Kidney capillary endothelial cell (primary cell): Measurements from ENCODE around the gene SUN2.
A peak's percentile ranks its signal among the peaks of the same experiment; 100 is the strongest.

Experiments used
- DNase-seq: peaks from one replicate; pipeline ENCODE4 v3.0.0-alpha.2; 2018; ENCODE audit warnings: low spot score

Gene SUN2

GRCh38 chr22:38715176-38715764 is 40.5 kb downstream of the SUN2 start:
- no peak for DNase-seq

DNA sequence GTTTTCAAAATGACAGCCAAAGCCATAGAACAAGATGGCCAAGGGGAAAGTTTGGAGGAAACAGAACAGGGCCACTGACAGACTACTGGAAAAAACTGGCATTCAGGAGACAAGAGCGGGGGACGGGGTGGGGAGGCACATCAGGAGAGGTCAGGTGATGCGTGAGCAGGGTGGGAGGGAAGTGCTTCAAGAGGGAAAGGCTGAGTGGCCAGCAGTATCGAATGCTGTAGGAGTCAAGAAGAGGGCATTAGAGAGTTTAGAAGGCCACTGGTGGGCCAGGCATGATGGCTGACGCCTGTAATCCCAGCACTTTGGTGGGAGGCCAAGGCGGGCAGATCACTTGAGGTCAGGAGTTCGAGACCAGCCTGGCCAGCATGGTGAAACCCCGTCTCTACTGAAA is 41.9 kb downstream of the SUN2 start:
- no peak for DNase-seq

- no peak for DNase-seq
These were observed 43.2 kb downstream of the SUN2 start for GRCh38 chr22:38712486-38713207.

- DNase-seq: no peak
These were observed 44.9 kb downstream of the SUN2 start for GRCh38 chr22:38710866-38711265.

DNA sequence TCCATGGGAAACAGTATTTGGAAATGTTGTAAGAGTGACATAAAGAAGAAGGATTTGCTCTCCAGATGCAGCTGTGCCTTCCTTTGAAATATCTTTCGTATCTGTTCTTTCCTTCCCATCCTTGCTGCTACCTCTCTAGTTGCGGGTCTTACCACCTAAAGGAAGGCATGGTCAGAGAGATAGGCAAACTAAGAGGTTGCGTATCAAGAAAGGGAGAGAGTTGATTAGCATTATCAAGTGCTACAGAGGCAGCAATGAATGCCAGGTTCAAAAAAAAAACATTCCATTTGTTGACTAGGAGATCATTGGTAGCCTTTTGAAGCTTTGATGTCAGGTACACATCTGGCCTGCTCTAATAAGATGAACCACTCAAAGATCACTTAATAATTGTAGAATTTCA is 45.4 kb downstream of the SUN2 start:
- DNase-seq: no peak

GRCh38 chr22:38709306-38709705 is 46.5 kb downstream of the SUN2 start:
- DNase-seq: no peak

GRCh38 chr22:38707984-38708383 is 47.8 kb downstream of the SUN2 start:
- DNase-seq: no peak

- DNase-seq: no peak
These were observed 48.5 kb downstream of the SUN2 start for GRCh38 chr22:38707346-38707745.

DNA sequence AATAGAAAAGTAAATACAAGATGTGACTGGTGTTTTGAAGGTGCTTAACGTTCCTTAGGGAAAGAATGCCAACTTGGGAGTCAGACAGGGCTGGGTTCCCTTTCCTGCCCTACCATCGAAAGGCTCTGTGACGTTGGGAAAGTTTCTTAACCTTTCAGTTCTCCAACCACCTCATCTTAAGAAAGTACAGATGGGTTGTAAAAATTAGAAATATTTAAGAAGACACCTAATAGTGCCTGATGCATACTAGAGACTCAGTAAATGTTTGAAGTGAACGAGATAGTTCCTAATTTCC is 49.0 kb downstream of the SUN2 start:
- no peak for DNase-seq

- DNase-seq: no peak
These were observed 49.5 kb downstream of the SUN2 start for GRCh38 chr22:38706101-38706900.

DNA sequence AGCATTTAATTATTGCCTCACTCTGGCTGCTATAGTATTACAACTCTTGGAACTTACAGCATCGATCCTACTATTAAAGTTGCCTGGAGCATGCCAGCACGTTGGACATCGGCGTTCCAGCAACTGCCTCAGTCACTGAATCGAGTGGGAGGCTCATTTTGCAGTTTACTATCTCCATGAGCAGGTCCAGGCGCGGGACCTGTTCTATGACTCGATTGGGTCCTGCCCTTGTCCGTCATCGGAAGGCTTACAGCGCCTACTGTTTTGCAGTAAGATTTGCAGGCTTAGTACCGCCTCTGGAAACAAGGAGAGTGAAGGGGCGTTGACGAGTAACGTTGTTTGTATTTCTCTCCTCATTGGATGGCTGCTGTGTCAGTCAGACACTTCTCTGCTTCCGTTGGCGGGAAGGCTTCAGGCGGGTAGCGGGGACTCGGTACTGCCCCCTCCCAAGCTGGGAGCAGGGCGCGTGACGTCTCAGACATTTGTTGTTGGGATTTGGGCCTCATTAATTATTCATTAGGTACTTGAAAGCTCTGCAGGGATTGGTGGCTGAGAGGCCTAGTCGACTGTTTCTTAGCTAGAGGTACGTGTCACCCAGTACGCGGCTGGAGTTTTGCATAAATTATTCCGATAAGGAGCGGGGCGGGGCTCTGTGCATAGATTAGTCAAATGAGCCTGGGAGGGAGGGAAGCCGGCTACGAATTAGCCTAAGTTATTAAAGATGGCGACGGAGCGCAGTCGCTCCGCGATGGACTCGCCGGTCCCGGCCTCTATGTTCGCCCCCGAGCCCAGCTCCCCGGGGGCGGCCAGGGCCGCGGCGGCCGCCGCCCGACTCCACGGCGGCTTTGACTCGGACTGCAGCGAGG is 50.3 kb downstream of the SUN2 start, which contains the start of gene GTPBP1:
GTPBP1 (plus strand) TSS at position 710 of the 866 bp plus-strand sequence; CDS start at position 722, 12 bp downstream.
- peak; percentile 100 for DNase-seq

DNA sequence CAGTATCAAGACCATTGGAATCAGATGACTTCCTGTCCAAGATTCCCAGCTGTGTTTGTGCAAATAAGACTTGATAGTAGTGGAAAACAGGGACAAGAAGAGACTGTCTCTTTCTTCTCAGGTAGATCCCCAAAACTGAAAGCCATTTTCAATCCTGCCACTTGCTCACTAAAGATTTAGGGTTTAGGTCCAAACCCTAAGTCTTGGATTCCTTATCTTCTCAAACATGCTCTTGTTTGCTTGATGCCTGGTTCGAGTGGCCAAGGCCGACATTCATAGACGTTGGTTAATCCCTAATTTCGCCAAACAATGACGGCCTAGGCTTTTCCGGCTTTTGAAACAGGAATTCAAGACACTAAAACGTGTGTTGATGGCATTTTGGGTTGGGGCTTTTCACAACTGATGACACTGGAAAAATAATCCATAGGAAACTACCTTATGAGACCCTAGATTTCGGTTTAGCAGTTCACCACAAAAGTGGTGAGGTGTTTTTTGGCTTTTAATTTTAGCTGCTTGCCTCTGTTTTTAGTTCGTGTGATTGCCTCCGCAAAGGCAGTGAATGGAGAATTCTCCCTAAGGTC is 51.1 kb downstream of the SUN2 start:
- no peak for DNase-seq

GRCh38 chr22:38700789-38701628 is 54.8 kb downstream of the SUN2 start, which contains the start of gene JOSD1:
Gene JOSD1 (minus strand): TSS chr22:38700943. CDS start chr22:38699987, 956 bp downstream.
- peak; percentile 86 for DNase-seq

DNA sequence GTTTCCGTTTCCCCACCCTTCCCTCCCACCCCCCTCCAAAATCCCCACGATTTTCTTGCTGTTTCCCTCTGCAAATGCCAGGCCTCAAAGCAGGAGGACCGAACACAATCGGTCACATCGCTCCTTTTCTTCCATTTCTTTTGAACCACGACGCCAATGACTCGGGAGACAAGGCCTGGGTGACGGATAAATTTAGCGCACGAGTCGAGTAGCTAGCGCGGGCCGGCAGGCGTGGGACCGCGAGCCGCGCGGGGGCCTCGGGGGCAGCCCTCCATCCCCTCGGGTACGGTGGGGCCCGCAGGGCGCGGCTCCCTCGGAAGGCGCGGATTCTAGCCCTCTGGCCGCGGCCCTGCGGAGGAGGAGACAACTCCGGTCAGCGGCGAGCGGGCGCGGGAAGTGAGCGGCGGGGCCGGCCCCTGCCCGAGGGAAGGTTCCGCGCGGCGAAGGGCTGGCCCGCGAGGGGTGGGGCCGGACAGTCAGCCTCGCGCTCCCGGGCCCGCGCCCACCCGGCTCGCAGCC is 55.5 kb downstream of the SUN2 start:
- no peak for DNase-seq

DNA sequence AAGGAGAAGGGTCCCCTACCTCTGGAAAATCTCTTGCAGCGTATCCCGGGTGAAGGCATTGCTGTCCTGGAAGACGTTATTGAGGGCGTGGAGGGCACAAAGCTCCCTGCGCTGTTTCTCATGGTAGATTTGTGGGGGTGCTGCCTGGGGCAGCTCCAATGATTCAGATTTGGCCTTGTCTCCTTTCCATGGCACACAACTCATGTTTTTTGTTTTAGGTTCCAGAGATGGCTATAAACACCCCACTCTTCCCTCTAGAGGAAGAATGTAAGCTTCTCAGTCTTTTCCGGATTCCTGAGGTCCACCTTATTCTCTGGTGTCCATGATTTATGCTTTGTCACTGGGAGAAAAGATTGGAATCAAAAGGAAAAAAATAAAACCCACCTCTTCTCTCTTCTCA is 56.0 kb downstream of the SUN2 start:
- no peak for DNase-seq

GRCh38 chr22:38699143-38699542 is 56.7 kb downstream of the SUN2 start:
- DNase-seq: no peak

DNA sequence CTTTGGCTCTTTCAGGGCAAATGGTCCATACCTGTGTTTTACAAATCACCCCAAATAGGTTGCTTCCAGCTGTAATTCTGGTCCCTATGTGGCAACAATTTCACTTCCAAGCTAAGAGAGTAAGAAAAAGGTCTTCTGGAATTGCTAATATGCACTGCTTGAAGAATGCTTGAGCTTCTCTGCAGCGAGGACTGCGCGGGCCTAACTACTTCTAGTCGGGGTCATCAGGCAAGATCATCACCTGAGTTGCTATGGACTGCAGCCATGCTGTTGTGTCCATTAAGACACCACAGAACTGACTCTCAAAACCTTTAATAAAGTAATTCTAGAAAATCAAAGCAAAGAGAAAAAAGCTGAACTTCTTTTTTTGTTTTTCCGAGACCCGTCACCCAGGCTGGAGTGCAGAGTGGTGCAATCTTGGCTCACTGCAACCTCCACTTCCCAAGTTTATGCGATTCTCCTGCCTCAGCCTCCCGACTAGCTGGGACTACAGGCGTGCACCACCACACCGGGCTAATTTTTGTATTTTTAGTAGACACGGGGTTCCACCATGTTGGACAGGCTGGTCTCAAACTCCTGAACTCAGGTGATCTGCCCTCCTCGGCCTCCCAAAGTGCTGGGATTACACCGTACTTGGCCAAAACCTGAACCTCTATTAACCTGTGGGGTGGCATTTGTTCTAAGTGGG is 57.2 kb downstream of the SUN2 start:
- no peak for DNase-seq

DNA sequence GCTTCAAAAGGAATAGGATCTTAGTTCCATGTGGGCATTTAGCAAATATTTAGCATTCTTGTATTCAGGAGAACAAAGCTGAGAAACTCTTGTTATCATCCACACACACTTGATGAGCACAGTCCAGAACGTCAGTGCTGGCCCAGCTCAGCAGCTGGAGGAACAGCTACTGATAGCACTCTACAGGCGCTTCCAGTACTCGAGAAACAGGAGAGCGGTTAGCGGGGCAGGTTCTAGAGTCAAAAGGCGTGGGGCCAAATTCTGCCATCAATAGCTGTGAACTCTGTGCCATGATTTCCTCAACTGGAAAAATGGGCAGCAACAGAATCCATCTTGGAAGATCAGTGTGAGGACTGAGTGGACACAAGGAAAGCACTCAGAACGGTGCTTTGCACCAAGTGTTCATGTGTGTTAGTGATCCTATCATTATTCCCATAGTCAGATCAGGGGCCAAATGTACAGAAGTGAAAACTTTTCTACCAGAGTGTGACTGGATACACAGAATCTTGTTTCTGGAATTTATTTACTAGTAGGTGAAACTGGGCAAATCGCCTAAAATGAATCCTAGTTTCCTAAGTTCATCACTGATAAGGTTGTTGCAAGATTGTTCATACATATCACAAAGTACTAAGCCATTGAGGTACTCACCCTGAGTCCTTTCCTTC is 58.2 kb downstream of the SUN2 start:
- DNase-seq: no peak
